GM21381 (cell line): ENCODE results near the gene PXN.
"Not testable (repeated sequence)": the region's sequence is repeated elsewhere in the genome, so short reads cannot be mapped to it uniquely, and the experiment has no call there.

Experiments
- ATAC-seq: cut with Tn5 transposase; IDR thresholded peaks from one replicate; pipeline ENCODE4 v1.9.1; 2021; ENCODE audit warnings: mild to moderate bottlenecking, moderate library complexity; ENCODE audit not compliant: unreplicated experiment

The PXN gene

DNA sequence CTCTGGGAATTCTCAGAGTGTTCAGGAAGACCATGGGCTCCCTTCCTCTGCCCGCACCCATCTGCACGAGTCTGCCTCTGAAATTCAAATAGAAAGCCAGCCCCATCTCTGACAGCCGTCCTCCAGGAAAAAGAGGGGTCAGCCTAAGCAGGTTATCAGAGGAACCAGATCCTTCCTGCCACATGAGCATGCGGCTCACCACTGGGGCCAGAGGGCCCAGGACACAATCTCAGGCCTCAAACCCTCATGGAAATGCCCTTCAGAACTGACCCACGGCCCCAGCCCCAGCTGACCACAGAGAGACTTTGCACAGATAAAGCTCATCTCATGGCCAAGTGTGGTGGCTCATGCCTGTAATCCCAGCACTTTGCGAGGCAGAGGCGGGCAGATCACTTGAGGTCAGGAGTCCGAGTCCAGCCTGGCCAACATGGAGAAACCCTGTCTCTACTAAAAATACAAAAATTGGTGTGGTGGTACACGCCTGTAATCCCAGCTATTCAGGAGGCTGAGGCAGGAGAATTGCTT lies 23.2 kb downstream of the PXN start:
- no peak for ATAC-seq

DNA sequence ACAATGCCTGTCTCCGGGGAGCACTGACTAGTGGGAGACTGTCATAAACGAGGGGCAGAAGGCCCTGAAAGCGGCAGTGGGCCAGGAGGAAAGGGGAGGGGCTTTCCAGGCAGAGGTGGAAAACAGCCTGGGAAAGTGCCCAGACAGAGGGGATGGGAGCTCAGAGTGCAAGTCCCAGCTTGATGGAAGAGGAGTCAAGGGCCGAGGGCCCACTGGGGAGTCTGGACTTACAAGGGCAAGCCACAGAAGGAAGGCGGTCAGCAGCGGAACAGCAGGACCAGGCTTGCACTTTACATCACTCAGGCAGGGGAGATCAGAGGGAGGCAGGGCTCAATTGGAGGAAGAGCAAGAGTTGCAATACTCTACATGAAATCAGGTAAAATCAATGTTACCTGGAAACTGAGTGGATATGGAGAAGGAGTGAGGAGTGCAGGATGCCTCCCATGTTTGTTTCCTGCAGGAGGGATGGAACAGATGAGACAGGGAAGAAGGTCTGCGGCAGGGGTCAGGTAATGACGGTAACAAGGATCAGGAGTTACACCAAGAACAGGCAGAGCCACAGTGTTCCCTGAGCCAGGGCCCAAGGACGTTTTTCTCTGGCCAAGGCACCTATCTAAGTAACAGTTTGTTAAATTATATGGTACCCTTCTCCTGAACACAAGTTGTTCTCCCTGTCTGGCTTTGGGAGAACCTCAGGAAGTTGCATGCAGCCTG lies 23.8 kb downstream of the PXN start:
- no peak for ATAC-seq

DNA sequence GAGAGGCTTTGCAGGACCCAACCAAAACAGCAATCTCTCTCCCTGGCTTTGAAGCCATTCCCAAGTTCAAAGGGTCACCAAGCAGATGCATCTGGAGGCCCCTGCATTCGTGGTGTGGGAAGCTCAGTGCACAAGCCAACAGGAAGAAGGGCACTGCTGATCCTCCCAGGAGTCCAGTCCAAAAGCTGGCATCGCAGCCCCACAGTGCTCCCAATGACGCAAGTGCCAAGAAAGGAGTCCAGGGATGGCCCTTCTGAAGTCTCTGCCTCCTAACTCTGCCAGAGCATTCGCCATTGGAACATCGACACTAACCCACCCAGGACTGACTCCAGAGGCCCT lies 25.1 kb downstream of the PXN start:
- no peak for ATAC-seq

DNA sequence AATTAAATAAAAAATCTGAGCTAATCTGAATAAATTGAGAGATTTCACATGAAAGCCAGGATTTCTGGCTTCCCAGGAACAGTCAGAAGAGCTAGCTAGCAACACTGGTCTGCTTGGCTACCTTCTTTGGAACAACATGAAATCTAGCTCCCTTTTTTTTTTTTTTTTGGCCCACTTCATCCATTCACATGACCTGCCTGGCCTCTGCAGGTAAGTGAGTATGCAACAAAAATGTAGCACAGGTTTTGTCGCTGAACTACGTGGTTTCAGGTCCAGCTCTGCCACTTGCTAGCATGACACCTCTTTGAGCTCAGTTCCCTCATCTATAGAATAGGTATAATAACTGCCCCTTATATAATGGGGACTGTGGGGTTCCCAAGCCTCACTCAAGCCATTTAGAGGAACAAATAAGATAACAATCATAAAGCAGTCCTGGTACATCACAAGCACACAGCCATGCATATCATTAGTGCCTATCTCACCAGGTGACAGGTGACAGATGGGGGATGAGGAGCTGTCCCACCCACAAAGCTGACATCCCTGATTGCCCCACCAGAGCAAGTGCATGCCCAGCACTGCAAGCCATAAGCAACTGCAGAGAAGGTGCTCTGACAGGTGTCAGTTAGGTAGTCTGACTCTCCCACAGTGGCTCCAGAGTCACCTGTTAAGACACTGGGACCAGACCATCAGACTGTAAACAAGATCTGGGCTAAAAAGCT lies 25.6 kb downstream of the PXN start:
- ATAC-seq, result no peak

DNA sequence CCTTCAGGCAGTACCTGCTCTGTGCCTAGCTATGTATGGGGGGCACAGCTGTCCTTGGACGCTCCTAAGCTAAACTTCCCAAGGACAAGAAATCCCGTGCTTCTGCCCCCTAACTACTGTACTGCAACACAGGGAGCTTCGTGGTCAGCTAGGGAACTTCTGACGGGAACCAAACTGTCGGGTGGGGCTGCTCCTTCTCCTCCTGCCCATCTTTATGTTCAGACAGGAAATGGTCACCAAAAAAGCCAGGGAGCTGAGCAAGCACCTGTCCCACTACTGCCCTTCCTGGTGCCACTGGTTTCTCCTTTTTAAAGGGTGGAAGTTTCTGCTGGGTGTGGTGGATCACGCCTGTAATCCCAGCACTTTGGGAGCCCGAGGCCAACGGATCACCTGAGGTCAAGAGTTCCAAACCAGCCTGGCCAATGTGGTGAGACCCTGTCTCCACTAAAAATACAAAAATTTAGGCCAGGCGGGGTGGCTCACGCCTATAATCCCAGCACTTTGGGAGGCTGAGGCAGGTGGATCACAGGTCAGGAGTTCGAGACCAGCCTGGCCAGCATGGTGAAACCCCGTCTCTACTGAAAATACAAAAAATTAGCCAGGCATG lies 26.6 kb downstream of the PXN start:
- ATAC-seq, result no peak

DNA sequence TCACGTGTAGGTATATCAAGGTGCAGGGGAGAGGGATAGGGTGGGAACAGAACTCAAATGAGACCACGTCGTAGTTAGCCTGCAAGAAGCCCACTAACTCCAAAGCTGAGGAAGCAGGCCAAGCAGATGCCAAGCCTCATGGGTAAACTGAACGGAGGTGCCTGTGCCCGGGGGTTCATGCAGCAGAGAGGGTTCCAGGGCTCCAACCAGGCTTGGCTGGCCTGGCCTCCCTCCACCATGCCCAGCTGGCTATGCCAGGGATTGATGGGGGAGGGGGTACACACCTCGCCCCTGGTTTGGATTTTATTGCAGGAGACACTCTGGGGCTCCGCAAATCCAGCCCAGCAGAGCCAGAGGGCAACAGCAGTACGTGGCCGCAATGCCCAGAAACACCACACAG lies 27.3 kb downstream of the PXN start:
- no peak for ATAC-seq

DNA sequence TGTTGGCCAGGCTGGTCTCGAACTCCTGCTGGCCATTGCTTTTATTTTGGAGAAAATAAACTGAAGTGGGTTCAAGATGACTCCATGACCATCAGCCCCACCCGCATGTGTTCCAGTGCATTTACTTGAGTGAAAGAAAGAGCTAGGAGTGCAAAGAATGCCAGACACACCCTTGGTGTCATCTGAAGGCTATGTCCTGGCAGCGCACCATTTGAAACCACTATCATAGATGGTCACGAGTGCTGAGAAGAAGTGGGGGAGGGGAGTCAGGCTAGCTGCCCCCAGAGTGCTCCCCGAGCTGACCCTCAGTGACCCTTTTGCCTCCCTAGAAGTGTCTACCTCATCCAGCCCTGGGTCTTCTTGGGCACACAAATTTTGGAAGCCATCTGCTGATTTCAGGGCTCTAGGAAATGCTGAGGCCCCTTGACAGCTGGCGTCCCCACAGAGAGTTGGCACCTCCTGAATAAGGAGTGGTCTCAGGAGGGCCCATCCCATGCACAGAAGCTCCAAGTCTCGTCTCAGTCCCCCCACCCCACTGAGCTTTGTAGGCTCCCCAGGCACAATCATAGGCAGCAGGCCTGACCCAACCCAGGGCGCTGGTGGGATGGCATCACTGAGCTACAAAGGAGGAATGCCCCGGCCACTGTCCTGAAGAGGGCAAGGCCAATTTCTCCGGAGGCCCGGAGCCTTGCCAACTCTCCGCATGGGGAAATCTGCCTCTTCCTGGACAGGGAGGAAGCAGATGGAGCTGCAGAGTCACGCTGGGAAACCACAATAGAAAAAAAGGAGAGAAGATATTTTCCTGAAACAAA lies 28.0 kb downstream of the PXN start:
- no peak for ATAC-seq

DNA sequence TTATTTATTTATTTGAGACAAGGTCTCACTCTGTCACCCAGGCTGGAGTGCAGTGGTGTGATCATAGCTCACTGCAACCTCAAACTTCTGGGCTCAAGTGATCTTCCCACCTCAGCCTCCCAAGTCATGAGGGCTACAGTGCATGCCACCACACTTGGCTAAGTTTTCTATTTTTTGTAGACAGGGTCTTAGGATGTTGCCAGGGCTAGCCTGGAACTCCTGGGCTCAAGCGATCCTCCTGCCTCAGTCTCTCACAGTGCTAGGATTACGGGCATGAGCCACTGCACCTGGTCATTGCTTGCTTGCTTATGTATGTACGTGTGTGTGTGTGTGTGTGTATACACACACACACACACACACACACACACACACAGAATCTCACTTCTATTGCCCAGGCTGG lies 28.7 kb downstream of the PXN start:
- ATAC-seq, result not testable (repeated sequence)

DNA sequence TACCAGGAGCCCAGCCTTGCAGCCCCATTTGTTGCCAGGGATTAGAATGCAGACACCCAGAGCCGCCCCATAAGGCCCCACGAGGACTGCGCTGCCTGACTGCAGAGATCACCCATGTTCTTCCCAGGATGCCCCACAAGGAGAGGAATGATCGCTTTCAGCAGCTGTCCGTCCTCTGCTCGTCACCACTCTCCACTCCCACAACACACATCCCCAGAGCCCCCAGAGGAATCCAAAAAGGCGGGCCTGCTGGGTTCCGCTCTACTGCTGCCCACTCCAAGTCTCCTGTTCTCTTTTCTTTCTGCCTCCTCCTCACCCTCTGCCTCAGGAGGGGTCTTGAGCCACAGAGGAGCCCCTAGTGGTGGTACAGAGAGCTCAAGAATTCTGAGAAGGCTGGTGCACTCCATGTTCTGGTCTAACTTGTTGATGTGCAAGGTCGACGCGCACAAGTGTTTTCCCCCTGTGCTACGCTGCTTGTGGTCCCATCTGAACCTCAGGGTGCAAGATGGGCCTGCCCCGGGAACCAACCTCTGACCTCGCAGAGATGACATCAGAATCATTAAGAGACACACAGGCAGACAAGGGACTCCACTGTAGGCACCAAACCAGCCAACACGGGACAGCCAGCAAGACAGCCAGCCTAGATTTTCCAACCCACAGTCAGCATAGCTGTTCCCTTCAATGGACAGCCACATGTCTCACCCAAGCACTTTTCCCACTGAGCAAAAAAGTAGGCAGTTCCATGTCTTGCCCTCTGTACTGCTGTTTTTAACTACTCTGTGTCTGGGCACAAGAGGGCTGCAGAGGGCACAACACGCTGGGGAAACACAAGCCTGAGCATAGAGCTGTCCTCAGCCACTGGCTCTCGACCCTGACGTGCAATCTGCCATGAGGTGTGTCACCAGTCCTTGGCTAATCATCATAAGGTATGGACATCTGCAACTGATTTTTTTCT lies 29.9 kb downstream of the PXN start:
- ATAC-seq, result no peak

DNA sequence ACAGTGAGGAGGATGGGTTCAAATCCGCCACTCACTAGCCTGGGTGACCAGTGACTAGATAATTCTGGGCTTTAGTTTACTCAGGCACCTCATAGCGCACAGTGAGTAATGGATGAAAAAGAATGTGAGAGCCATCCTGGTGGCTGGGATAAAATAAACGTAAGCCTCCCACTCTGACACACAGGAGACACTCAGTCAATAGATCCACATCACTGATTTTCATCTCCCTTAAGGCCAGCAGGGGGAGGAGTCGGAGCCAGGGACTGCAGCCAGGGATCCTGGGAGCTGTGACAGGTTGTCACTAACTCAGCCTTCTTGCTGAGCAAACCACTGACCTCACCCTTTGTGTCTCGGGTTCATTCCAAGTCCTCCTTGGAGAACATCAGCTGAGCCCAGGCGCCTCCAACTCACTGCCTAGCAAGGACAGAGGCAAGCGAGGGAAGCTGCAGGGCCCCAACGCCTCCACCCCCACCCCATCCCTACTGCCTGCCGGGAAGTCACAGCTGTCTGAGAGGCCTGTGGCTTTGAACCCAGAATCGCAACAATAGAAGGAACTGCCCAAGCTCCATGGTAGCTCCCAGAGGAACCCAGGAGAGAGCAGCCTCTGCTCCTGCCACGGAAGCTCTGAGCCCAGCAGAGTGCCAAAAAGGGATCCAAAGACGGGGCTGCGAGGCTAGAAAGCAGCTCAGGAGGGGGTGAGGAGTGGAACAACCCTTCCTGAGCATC lies 30.7 kb downstream of the PXN start:
- no peak for ATAC-seq

DNA sequence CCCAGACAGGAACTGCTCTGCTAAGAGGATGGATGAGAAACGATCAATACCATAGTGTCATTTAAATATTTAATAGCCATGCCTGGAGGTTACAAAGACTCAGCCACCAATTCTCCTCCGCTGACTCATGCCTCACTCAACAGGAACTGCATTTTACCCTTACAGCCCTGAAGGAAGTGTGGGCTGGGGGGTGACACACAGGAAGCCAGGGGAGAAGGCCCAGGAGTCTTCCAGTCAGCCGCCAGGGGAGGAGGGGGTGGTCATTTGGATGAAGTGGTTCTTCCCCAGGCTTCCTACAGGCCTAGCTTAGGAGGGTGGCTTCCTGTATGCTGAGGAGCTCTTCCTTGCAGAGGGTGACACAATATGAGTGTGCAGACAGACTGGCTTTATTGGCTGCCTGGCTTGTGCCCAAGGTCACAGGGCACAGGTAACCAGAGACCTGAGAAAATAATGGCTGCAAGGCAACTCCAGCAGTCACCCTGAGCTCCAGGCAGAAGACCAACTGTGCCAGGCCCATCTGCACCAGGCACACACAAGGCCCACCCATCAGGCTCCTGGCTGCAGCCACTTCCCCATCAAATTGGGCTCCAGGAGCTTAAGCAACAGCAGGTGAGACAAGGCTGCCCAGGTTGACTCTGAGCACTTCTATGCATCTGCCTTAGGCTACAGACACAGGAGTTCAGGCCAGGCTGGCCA lies 34.1 kb downstream of the PXN start:
- no peak for ATAC-seq

DNA sequence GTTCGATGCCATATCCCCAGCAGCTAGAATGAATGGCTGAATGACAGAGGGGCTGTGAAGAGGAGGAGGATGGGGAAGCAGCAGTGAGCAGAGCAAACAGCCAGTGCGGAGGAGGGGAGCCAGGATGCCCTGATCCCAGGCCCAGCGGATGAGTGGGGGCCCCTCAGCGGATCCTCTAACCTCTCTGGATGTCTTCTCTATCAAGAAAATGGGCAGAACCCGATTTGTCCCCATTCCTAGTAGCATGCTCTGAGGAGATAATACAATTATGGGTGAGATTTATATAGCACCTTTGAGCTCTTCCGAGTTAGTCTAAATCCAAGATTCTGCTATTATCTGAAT lies 34.6 kb downstream of the PXN start:
- ATAC-seq, result no peak

DNA sequence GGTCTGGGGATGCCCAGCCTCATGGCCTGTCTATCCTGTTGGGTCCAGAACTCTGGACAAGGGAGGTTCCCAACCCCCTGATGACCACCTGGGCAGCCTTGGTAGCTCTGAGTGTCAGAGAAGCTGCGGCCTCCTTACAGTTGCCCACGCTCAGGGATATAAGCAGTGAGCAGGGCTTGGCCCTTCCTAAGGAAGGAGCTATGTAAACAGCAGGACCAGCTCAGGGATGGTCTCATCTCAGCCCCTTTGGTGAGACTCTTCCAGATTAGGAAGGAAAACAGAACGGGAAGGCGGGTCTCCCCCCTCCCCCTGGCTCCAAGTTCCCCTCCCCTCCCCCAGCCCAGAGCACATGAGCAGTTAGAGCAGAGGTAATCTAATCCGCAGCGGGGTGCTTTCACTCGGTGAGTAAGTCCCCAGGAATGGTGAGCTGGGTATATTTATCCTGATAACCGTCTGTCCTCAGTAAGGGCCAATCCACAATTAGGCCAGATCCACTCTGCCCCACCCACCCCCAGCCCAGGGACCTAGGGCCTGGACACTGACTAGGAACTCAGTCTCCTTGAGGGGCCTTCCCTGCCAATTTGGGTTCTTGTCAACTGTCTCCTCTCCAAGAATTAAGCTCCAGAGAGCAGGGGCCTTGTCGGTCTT lies 35.1 kb downstream of the PXN start:
- ATAC-seq, result no peak

DNA sequence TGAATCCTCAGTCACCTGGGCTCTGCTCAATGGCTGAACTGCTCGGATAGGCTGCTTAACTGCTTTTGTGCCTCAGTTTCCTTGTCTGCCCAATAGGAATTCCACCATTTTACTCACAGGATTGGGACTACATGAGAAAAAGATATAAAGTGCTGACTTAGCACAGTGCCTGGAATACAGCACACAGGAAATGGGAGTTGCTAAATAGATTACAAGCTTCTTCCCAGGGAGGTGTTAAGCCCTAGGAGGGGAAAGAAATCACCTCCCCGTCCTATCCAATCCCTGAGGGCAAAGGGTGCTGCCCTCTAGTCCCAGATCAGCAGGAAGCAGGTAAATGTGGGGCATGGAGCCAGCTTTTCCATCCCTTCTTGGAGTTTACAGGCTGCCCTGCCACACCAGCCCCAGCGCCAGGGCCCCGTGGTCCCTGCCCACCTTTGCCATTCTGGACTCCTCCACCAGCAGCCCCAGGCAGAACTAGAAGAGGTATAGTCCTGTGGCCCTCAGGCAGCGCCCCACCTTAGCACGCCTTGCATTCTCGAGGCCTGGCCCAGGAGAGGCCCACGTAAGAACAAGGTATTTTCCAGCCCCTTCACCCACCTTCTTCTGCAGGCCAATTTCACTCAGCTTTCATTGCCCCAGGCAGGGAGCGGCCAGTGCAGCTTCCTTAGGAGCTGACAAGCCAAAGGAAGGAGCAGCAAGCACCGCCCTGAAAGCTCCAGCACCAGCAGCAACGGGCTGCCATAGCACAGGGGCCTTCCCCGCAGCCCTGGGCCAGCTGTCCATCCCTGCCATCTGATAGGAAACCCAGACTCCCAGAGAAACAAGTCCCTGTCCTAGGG lies 35.8 kb downstream of the PXN start:
- no peak for ATAC-seq

DNA sequence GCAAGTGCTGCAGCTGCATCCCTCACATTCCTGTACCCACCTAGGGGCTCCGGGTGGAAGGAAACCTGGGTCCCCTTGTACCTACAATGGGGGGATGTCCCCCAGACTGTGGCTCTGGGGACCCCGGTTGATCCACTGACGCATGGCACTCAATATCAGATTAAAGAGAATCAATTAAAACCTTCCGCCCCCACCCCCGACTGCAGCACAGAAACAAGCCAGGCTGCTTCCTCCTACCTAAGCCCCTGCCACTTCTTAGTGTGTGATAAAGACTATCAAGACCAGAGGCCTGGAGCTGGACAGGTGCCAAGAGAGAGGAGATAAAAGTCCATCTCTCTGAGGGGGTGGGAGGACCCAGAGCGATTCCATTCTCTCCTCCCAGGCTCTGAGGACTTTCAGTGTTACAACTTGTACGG lies 36.5 kb downstream of the PXN start:
- no peak for ATAC-seq

DNA sequence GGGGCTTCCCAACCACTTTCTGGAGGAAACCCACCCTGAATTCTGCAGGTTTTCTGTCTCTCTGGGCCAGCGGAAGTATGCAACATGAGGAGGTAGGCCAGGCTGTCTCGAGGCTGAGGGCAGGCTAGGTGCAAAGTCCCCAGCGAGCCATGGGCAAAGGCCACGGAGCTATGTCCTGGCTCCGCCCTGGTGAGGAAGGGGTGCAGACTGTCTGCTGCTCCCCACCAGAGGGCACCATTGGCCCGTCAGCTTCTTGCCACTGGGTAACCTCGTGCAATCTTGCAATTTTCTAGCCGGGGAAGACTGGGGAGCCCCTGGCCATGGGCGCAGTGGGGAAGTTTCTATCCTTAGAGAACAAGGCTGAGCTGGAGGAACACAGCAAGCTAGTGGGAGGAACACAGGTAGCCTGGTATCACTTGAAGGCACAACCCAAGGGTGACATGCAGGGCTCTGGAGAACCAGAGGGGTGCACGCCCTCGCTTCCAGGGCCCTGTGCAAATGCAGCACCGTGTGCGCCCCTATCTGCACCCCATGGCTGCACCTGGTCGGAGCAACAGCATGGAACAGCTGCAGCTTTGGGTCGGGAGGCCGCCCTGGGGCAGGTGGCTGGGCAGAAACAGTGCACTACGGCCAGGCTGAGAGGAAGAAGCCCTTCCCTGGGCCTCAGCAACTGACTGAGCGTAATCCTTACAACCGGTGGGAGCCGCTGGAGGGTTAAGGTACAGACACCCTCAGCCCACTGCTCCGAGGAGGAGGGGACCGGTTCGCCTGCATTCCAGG lies 37.0 kb downstream of the PXN start:
- no peak for ATAC-seq

DNA sequence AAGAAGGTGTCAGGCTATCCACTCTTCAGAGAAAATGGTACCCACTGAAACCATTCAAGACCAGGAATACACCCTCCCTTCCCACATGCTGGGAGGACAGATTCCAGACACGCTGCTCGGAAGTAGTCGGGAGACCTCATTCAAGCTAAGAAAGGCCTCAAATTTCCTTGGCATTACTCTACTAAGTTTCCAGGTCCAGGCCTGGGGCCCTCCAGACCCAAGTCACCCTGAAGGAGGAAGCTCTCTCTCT lies 37.6 kb downstream of the PXN start:
- no peak for ATAC-seq
